WTC11 (cell line): ENCODE data around the gene SLC25A6. TPM values are rescaled to one million over a fixed set of nuclear protein-coding genes. Genes with fewer than 3 reads are reported as not detected.

Source experiments
- ATF1 ChIP-seq: sonication (generic); formaldehyde crosslinking; IDR thresholded peaks from 2 replicates; pipeline ENCODE4 v1.8.1; 2023; ENCODE audit warnings: mild to moderate bottlenecking, moderate library complexity, missing genetic modification reagents
- ATF6 ChIP-seq: sonication (generic); formaldehyde crosslinking; IDR thresholded peaks from 2 replicates; pipeline ENCODE4 v1.8.1; 2023; ENCODE audit warnings: mild to moderate bottlenecking, missing genetic modification reagents
- E2F1 ChIP-seq: sonication (generic); formaldehyde crosslinking; IDR thresholded peaks from 2 replicates; pipeline ENCODE4 v1.8.0; 2022; ENCODE audit warnings: mild to moderate bottlenecking, missing genetic modification reagents
- E2F4 ChIP-seq: sonication (generic); formaldehyde crosslinking; IDR thresholded peaks from 2 replicates; pipeline ENCODE4 v1.8.1; 2022; ENCODE audit warnings: low read depth, mild to moderate bottlenecking, moderate library complexity, missing genetic modification reagents, borderline replicate concordance
- EMX1 ChIP-seq: fragments of 250-450 bp; sonication (Bioruptor Pico); IDR thresholded peaks from 2 replicates; pipeline ENCODE4 v1.8.0; 2021; ENCODE audit warnings: mild to moderate bottlenecking
- ESRRA ChIP-seq: sonication (generic); formaldehyde crosslinking; IDR thresholded peaks from 2 replicates; pipeline ENCODE4 v1.8.1; 2022; ENCODE audit warnings: mild to moderate bottlenecking, missing genetic modification reagents, borderline replicate concordance
- NFYB ChIP-seq: sonication (generic); formaldehyde crosslinking; conservative IDR thresholded peaks from 2 replicates; pipeline ENCODE4 v1.8.0; 2022; ENCODE audit warnings: low read depth, missing genetic modification reagents
- NR2C2 ChIP-seq: sonication (generic); formaldehyde crosslinking; IDR thresholded peaks from 2 replicates; pipeline ENCODE4 v1.8.0; 2022; ENCODE audit warnings: mild to moderate bottlenecking, missing genetic modification reagents
- NR3C1 ChIP-seq: sonication (generic); formaldehyde crosslinking; conservative IDR thresholded peaks from 2 replicates; pipeline ENCODE4 v1.8.1; 2023; ENCODE audit warnings: low read depth, mild to moderate bottlenecking, missing genetic modification reagents
- OVOL2 ChIP-seq: fragments of 250-450 bp; sonication (Bioruptor Pico); IDR thresholded peaks from 2 replicates; pipeline ENCODE4 v1.9.0; 2021; ENCODE audit warnings: mild to moderate bottlenecking, borderline replicate concordance
- RELA ChIP-seq: sonication (generic); formaldehyde crosslinking; IDR thresholded peaks from 2 replicates; pipeline ENCODE4 v1.8.1; 2022; ENCODE audit warnings: missing genetic modification reagents, mild to moderate bottlenecking, borderline replicate concordance
- SP1 ChIP-seq: sonication (generic); formaldehyde crosslinking; conservative IDR thresholded peaks from 2 replicates; pipeline ENCODE4 v1.8.1; 2022; ENCODE audit warnings: missing genetic modification reagents
- TCF7 ChIP-seq: sonication (generic); formaldehyde crosslinking; IDR thresholded peaks from 2 replicates; pipeline ENCODE4 v1.8.0; 2022; ENCODE audit warnings: mild to moderate bottlenecking, low read depth, missing genetic modification reagents, moderate library complexity
- ZBTB21 ChIP-seq: sonication (generic); formaldehyde crosslinking; IDR thresholded peaks from 2 replicates; pipeline ENCODE4 v1.8.1; 2023; ENCODE audit warnings: mild to moderate bottlenecking, missing genetic modification reagents, borderline replicate concordance
- ZNF138 ChIP-seq: sonication (generic); formaldehyde crosslinking; conservative IDR thresholded peaks from 2 replicates; pipeline ENCODE4 v1.8.1; 2022; ENCODE audit warnings: mild to moderate bottlenecking, moderate library complexity, missing genetic modification reagents
- ZNF263 ChIP-seq: sonication (generic); formaldehyde crosslinking; IDR thresholded peaks from 2 replicates; pipeline ENCODE4 v1.8.1; 2022; ENCODE audit warnings: low read depth, mild to moderate bottlenecking, moderate library complexity, missing genetic modification reagents
- ZNF423 ChIP-seq: fragments of 250-450 bp; sonication (Bioruptor Pico); IDR thresholded peaks from 2 replicates; pipeline ENCODE4 v2.1.2; 2022; ENCODE audit warnings: mild to moderate bottlenecking, moderate library complexity
- ZNF671 ChIP-seq: fragments of 250-450 bp; sonication (Bioruptor Pico); IDR thresholded peaks from 2 replicates; pipeline ENCODE4 v1.8.0; 2021; ENCODE audit warnings: mild to moderate bottlenecking
- total RNA-seq: library from RNA; stranded (reverse); gene quantifications from 3 replicates; pipeline ENCODE4 v1.2.3, GENCODE V29; 2021
- TF ChIP-seq, protein P1 (sequence below): sonication (generic); formaldehyde crosslinking; IDR thresholded peaks from 2 replicates; pipeline ENCODE4 v1.8.0; 2022; ENCODE audit warnings: missing genetic modification reagents
- TF ChIP-seq, protein P2 (sequence below): sonication (generic); formaldehyde crosslinking; IDR thresholded peaks from 2 replicates; pipeline ENCODE4 v1.8.1; 2022; ENCODE audit warnings: mild to moderate bottlenecking, missing genetic modification reagents, moderate library complexity, borderline replicate concordance
- TF ChIP-seq, protein P3 (sequence below): sonication (generic); formaldehyde crosslinking; IDR thresholded peaks from 2 replicates; pipeline ENCODE4 v1.8.1; 2022; ENCODE audit warnings: mild to moderate bottlenecking, moderate library complexity, missing genetic modification reagents
- TF ChIP-seq, protein P4 (sequence below): fragments of 250-450 bp; sonication (Bioruptor Pico); IDR thresholded peaks from 2 replicates; pipeline ENCODE4 v1.8.0; 2021; ENCODE audit warnings: mild to moderate bottlenecking

The SLC25A6 gene
- total RNA-seq, 1 experiment from 2014 or later: 627 TPM

GRCh38 chrX:1392376-1393068, 609 bp upstream of the SLC25A6 start (continued):
- TF ChIP-seq ESRRA (peak; percentile 100), ZNF671 (CRISPR knock-in tag) (peak; percentile 84; the same call in 1 of the 2 replicates), SP1 (no peak; the same call in 1 of the 2 replicates), ATF6 (no peak), NR3C1 (no peak), RELA (CRISPR knock-in tag) (no peak), NR2C2 (CRISPR knock-in tag) (peak; percentile 94), E2F4 (CRISPR knock-in tag) (0 out of 2 replicates have a peak, but pooled peaks have one; percentile 5), ATF1 (CRISPR knock-in tag) (no peak), NFYB (CRISPR knock-in tag) (no peak), ZNF263 (CRISPR knock-in tag) (no peak; the same call in none of the 2 replicates), TCF7 (no peak; the same call in 1 of the 2 replicates), E2F1 (CRISPR knock-in tag) (0 out of 2 replicates have a peak, but pooled peaks have one; percentile 22), EMX1 (CRISPR knock-in tag) (peak; percentile 41; the same call in 1 of the 2 replicates), OVOL2 (no peak), ZNF423 (CRISPR knock-in tag) (no peak), ZNF138 (no peak), ZBTB21 (CRISPR knock-in tag) (no peak)
- TF ChIP-seq, protein P1, sequence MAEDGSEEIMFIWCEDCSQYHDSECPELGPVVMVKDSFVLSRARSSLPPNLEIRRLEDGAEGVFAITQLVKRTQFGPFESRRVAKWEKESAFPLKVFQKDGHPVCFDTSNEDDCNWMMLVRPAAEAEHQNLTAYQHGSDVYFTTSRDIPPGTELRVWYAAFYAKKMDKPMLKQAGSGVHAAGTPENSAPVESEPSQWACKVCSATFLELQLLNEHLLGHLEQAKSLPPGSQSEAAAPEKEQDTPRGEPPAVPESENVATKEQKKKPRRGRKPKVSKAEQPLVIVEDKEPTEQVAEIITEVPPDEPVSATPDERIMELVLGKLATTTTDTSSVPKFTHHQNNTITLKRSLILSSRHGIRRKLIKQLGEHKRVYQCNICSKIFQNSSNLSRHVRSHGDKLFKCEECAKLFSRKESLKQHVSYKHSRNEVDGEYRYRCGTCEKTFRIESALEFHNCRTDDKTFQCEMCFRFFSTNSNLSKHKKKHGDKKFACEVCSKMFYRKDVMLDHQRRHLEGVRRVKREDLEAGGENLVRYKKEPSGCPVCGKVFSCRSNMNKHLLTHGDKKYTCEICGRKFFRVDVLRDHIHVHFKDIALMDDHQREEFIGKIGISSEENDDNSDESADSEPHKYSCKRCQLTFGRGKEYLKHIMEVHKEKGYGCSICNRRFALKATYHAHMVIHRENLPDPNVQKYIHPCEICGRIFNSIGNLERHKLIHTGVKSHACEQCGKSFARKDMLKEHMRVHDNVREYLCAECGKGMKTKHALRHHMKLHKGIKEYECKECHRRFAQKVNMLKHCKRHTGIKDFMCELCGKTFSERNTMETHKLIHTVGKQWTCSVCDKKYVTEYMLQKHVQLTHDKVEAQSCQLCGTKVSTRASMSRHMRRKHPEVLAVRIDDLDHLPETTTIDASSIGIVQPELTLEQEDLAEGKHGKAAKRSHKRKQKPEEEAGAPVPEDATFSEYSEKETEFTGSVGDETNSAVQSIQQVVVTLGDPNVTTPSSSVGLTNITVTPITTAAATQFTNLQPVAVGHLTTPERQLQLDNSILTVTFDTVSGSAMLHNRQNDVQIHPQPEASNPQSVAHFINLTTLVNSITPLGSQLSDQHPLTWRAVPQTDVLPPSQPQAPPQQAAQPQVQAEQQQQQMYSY (CRISPR knock-in tag): no peak
- TF ChIP-seq, protein P2, sequence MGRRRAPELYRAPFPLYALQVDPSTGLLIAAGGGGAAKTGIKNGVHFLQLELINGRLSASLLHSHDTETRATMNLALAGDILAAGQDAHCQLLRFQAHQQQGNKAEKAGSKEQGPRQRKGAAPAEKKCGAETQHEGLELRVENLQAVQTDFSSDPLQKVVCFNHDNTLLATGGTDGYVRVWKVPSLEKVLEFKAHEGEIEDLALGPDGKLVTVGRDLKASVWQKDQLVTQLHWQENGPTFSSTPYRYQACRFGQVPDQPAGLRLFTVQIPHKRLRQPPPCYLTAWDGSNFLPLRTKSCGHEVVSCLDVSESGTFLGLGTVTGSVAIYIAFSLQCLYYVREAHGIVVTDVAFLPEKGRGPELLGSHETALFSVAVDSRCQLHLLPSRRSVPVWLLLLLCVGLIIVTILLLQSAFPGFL: peak; percentile 56; the same call in 1 of the 2 replicates
- TF ChIP-seq, protein P3, sequence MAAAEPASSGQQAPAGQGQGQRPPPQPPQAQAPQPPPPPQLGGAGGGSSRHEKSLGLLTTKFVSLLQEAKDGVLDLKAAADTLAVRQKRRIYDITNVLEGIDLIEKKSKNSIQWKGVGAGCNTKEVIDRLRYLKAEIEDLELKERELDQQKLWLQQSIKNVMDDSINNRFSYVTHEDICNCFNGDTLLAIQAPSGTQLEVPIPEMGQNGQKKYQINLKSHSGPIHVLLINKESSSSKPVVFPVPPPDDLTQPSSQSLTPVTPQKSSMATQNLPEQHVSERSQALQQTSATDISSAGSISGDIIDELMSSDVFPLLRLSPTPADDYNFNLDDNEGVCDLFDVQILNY: no peak; the same call in 1 of the 2 replicates
- TF ChIP-seq, protein P4, sequence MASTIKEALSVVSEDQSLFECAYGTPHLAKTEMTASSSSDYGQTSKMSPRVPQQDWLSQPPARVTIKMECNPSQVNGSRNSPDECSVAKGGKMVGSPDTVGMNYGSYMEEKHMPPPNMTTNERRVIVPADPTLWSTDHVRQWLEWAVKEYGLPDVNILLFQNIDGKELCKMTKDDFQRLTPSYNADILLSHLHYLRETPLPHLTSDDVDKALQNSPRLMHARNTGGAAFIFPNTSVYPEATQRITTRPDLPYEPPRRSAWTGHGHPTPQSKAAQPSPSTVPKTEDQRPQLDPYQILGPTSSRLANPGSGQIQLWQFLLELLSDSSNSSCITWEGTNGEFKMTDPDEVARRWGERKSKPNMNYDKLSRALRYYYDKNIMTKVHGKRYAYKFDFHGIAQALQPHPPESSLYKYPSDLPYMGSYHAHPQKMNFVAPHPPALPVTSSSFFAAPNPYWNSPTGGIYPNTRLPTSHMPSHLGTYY (CRISPR knock-in tag): peak; percentile 7; the same call in 1 of the 2 replicates
